HG03571 (cell line): ENCODE data around the gene COQ9.

Source experiments
- ATAC-seq: cut with Tn5 transposase; IDR thresholded peaks from one replicate; pipeline ENCODE4 v1.9.1; 2021; ENCODE audit not compliant: unreplicated experiment

COQ9 gene

GRCh38 chr16:57471852-57472664 is 24.8 kb downstream of the COQ9 start:
- no peak for ATAC-seq

- no peak for ATAC-seq
Observed at GRCh38 chr16:57472665-57473060, 25.4 kb downstream of the COQ9 start.

DNA sequence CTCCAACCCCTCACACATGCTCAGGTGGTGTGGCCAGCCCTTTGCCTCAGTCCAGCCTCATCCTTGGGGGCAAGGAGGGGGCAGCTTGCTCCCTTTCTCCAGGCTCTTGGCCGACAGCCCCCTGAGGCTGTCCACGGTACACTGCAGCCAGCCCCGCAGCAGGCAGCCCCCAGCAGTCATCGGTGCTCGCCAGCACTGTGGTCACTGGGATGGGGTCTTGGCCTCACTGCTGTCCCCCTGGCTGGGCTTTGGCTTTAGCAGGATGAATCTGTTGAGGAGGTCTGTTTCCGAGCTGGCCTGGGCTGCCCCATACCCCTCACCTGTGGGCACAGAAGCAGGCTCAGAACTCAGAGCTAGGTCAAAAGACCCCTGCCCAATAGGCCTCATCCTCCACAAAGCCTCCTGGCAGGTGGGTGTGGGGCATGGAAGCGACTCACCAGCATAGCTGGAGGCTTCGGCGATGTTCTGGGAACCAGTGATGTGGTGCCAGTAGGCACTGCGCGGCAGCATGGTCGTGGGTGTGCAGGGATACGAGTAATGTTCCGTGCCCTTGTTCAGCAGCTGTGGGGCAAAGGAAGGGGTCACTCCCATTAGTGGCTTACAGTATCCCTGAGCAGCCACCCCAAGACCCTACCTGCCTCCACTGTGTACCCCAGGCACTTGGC is 26.0 kb downstream of the COQ9 start:
- no peak for ATAC-seq

GRCh38 chr16:57473906-57474305 is 26.6 kb downstream of the COQ9 start:
- no peak for ATAC-seq

- no peak for ATAC-seq
Observed at GRCh38 chr16:57474671-57475661, 27.7 kb downstream of the COQ9 start.

- peak; percentile 90 for ATAC-seq
Observed at GRCh38 chr16:57475711-57476339, 28.5 kb downstream of the COQ9 start.

- ATAC-seq = no peak
Observed at GRCh38 chr16:57476546-57477410, 29.5 kb downstream of the COQ9 start.

DNA sequence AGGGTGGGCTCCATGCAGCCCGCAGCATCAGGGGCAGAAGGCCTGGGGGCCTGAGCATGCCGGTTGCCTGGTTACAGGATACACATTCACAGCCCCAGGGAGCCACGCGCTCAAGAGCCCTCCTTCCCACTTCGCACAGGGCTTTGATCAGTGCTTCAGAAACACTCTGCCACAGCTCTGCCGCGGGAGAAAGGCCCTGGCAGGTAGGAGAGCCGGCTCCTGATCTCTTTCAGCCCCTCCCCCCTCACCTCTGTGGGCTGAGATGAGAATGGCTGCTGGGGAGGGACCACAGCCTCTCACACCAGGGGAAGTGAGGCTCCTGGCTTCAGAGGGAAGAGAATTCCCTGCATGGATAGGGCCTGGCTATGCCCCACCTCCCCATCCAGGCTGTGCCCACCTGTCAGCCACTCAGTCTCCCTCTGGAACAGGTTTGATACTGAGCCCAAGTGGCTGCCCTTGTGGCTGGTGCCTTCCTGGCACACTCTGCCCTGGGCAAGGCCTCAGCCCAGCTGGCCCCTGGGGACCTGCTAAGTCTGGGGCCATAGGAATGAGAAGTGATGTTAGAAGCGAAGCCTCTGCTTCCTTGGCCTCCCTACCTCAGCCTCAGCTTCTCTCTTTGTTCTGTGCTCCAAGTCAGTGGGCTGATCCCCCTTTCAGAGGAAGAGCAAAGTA is 30.4 kb downstream of the COQ9 start:
- ATAC-seq = no peak

DNA sequence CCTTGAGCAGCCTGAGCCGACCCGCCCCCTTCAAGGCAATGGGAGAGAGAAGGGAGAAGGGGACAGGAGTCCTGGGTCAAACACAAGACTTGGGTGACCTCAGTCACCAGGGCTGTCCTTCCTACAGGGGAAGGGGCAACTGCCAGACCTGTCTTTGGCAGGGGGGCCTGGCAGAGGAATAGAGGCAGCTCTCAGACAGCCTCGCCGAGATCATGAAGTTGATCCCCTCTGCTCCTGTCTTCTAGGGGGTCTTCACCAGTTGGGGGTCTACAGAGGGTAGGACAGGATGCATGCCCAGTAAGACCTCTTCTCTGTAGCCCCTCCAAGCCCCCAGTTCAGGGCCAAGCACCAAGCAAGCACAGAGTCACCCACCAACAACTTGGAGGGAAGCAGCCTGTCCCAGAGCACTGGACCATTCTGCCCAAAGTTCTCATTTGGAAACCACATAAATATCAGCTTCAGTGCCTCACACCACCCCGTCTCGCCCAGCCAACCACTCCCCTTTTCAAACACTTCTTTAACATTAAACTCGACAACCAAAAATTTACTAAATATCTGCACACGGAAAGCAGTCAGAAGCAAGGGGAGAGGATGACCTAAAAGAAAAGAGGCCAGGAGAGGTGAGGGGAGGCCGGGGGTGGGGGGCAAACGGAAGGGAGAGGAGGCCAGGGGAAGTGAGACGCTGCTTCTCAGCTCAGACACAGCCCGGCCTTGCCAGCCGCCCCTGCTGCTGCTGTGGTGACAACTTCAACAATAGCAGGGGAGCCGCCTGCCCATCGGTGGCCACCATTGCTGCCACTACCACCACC is 31.3 kb downstream of the COQ9 start:
- ATAC-seq = no peak

- ATAC-seq = no peak
Observed at GRCh38 chr16:57479205-57479975, 32.1 kb downstream of the COQ9 start.

- ATAC-seq = no peak
Observed at GRCh38 chr16:57479976-57480753, 32.9 kb downstream of the COQ9 start.

DNA sequence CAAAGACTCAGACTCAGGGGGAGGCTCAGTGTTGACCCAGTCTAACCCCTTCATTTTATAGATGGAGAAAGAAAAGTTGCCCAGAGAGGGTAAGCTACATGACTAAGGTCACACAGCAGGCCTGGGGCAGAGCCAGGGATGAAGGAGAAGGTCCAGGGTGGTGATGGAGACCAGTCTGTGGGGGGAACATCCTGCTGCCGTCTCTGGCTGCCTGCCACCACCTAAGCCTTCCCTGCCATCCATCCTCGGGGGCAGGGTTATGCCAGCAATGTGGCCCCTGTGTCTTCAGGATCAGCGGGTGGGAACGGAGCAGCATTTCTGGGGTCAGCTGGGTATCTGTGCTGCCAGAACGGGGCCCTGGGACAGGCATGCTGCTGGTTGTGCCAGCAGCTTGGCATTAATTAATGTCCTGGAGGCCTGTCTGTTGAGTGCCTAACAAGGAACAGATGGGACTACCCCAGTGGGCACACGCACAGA is 33.5 kb downstream of the COQ9 start:
- ATAC-seq = no peak

- no peak for ATAC-seq
Observed at GRCh38 chr16:57481421-57481820, 34.1 kb downstream of the COQ9 start.

DNA sequence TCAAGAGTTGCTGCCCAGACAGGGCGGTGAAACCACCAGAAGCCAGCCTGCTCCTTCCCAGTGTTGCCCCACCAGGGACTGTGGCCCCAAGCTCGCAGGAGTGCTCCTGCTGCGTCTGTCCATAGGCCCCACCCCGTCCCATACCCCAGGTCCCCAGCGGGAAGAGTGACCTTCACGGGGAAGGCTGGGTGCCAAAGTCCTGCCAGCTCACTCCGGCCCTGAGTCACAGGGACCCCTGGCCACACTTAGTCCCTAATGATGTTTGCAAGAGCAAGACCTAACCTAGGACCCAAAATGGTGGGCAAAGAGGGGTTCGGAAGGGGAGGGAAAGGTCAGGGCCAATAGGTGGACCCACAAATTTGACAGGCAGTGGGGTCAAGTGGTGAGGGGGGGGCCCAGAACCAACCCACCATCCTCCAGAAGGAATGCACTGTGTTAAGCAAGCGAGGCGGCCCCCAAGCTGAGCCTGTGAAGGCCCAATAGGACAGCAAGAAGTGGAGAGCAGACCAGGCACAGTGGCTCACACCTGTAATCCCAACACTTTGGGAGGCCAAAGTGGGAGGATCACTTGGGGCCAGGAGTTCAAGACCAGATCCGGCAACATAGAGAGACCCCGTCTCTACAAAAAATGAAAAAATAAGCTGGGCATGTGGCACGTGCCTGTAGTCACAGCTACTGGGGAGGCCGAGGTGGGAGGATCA is 35.7 kb downstream of the COQ9 start:
- no peak for ATAC-seq

DNA sequence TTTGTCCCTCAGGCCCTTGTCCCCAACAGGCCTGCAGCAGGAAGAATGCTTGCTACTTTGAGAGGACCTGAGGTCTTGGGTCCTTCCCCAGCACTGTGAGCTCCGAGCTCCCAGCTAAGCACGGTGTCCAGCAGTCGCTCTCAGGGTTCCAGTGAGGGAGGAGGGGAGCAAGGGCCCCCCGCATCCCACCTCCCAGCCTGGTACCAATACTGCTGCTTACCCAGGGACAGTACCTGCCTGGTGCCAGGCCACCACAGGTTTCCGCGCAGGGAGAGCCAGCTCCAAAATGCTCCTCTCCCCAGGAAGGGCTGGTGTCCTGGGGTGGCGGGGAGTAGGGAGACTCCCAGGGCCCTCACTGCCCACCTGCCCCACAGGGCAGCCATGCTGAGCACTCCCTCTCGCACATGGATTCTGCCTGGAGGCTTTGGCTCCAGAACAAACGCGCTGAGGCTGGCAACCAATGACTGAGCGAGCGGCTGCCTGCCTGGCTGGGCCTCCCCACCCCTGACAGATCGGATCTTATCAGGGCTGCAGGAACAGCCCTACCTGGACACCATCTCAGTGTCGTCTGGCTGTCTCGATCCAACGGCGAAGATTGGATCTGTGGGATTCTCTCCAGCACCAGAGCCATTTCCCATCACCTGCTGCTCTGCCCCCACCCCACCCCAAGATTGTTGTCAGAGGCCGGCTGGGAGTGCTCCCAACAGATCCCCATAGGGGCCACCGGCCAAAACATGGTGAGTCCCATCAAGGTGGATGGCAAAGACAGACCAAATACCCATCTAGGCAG is 36.6 kb downstream of the COQ9 start:
- ATAC-seq = no peak
